Astrocyte (in vitro differentiated cells and primary cell): ENCODE results near the gene ZNF335. TPM values are rescaled to one million over a fixed set of nuclear protein-coding genes. Genes with fewer than 3 reads are reported as not detected.

Source experiments
- DNase-seq: peaks from one replicate; pipeline ENCODE4 v3.0.0-alpha.2; 2010; ENCODE audit warnings: low read depth
- FAIRE-seq: peaks from 2 replicates; lab custom pipeline; 2011; peaks lifted over from hg19 to GRCh38; lab: Jason Lieb, UNC
- H2AFZ ChIP-seq: 2 replicates; pipeline ENCODE4 v1.6.0; 2012; ENCODE audit warnings: low read depth, low read length, inconsistent platforms
- H3K27ac ChIP-seq: 2 replicates; pipeline ENCODE4 v1.5.1; 2011; ENCODE audit warnings: low read depth, low read length, inconsistent platforms
- H3K27me3 ChIP-seq: 2 replicates; pipeline ENCODE4 v1.6.0; 2011; ENCODE audit warnings: low read length, inconsistent platforms; ENCODE audit not compliant: insufficient read depth
- H3K36me3 ChIP-seq: 2 replicates; pipeline ENCODE4 v1.5.1; 2011; ENCODE audit warnings: low read length, inconsistent platforms; ENCODE audit not compliant: insufficient read depth
- H3K4me1 ChIP-seq: 2 replicates; pipeline ENCODE4 v1.5.1; 2011; ENCODE audit warnings: low read length, inconsistent platforms; ENCODE audit not compliant: insufficient read depth
- H3K4me2 ChIP-seq: 2 replicates; pipeline ENCODE4 v1.6.0; 2012; ENCODE audit warnings: low read length, inconsistent platforms
- H3K4me3 ChIP-seq: 2 replicates; pipeline ENCODE4 v1.5.1; 2011; ENCODE audit warnings: low read depth, mild to moderate bottlenecking, low read length, inconsistent platforms; ENCODE audit not compliant: insufficient read depth
- H3K79me2 ChIP-seq: 2 replicates; pipeline ENCODE4 v1.6.0; 2012; ENCODE audit warnings: mild to moderate bottlenecking, low read length, inconsistent platforms; ENCODE audit not compliant: insufficient read depth
- H3K9ac ChIP-seq: 2 replicates; pipeline ENCODE4 v1.6.0; 2012; ENCODE audit warnings: mild to moderate bottlenecking, low read length, inconsistent platforms
- H3K9me3 ChIP-seq: 2 replicates; pipeline ENCODE4 v1.5.1; 2012; ENCODE audit warnings: low read depth, mild to moderate bottlenecking, low read length, inconsistent platforms; ENCODE audit not compliant: insufficient read depth
- H4K20me1 ChIP-seq: 2 replicates; pipeline ENCODE4 v1.6.0; 2012; ENCODE audit warnings: low read length, inconsistent platforms; ENCODE audit not compliant: insufficient read depth
- H3K27ac Mint-ChIP-seq: one replicate; pipeline ENCODE4 v1.8.0; 2021; ENCODE audit warnings: mild to moderate bottlenecking, mixed read lengths; ENCODE audit not compliant: unreplicated experiment
- H3K27me3 Mint-ChIP-seq: one replicate; pipeline ENCODE4 v1.8.0; 2021; ENCODE audit warnings: low read depth, mixed read lengths; ENCODE audit not compliant: unreplicated experiment
- H3K36me3 Mint-ChIP-seq: one replicate; pipeline ENCODE4 v1.8.0; 2021; ENCODE audit warnings: low read depth, mixed read lengths; ENCODE audit not compliant: unreplicated experiment
- H3K4me1 Mint-ChIP-seq: one replicate; pipeline ENCODE4 v1.8.0; 2021; ENCODE audit warnings: low read depth, mixed read lengths; ENCODE audit not compliant: unreplicated experiment
- H3K4me3 Mint-ChIP-seq: one replicate; pipeline ENCODE4 v1.8.0; 2021; ENCODE audit warnings: mild to moderate bottlenecking, moderate library complexity, mixed read lengths; ENCODE audit not compliant: unreplicated experiment
- H3K9me3 Mint-ChIP-seq: one replicate; pipeline ENCODE4 v1.8.0; 2021; ENCODE audit warnings: mild to moderate bottlenecking, mixed read lengths; ENCODE audit not compliant: unreplicated experiment
- CTCF ChIP-seq: IDR thresholded peaks from 2 replicates; pipeline ENCODE4 v1.5.1; 2011; ENCODE audit warnings: low read depth, mild to moderate bottlenecking, inconsistent platforms, low read length, moderate library complexity; ENCODE audit not compliant: insufficient read depth
- EZH2 ChIP-seq: IDR thresholded peaks from 2 replicates; pipeline ENCODE4 v1.6.1; 2012; ENCODE audit warnings: mild to moderate bottlenecking, low read length, inconsistent platforms; ENCODE audit not compliant: insufficient read depth
- total RNA-seq: library from RNA; stranded (reverse); gene quantifications from 2 replicates; pipeline ENCODE4 v1.2.1, GENCODE V29; 2021

ZNF335 gene
- total RNA-seq, 1 donor from 2014 or later = 18.6 TPM

- H3K27ac Mint-ChIP-seq = no peak overlapping the region
These were observed 46.0 kb downstream of the ZNF335 start for GRCh38 chr20:45925821-45926506.

GRCh38 chr20:45924391-45925261 is 47.4 kb downstream of the ZNF335 start:
- no peak for FAIRE-seq
- peaks cover 2% of the 10 kb centered on the region for H3K27me3 Mint-ChIP-seq

More at GRCh38 chr20:45925821-45926506, 46.0 kb downstream of the ZNF335 start:
- Histone ChIP-seq H3K9ac (no peak overlapping the region), H3K27me3 (no peaks in the 10 kb centered on the region), H3K4me1 (no peaks in the 10 kb centered on the region), H3K27ac (no peak overlapping the region), H4K20me1 (no peaks in the 10 kb centered on the region), H3K4me3 (no peak overlapping the region), H3K4me2 (no peak overlapping the region), H3K79me2 (no peaks in the 10 kb centered on the region), H2AFZ (no peak overlapping the region), H3K36me3 (no peaks in the 10 kb centered on the region), H3K9me3 (no peaks in the 10 kb centered on the region)
- Mint-ChIP-seq H3K27me3 (no peaks in the 10 kb centered on the region), H3K4me1 (peaks cover 4% of the 10 kb centered on the region), H3K4me3 (no peak overlapping the region), H3K36me3 (peaks cover 2% of the 10 kb centered on the region), H3K9me3 (no peaks in the 10 kb centered on the region)
- TF ChIP-seq CTCF (no peak), EZH2 (no peak)
- FAIRE-seq = no peak
- DNase-seq = no peak

More at GRCh38 chr20:45924391-45925261, 47.4 kb downstream of the ZNF335 start:
- H3K36me3 ChIP-seq = no peaks in the 10 kb centered on the region
- no peak overlapping the region for H3K9ac ChIP-seq
- Mint-ChIP-seq H3K27ac (peak overlapping the region; percentile 92), H3K9me3 (no peaks in the 10 kb centered on the region), H3K4me1 (peaks cover 11% of the 10 kb centered on the region), H3K36me3 (peaks cover 3% of the 10 kb centered on the region), H3K4me3 (no peak overlapping the region)
- no peaks in the 10 kb centered on the region for H3K9me3 ChIP-seq
- H3K4me2 ChIP-seq = no peak overlapping the region
- no peak overlapping the region for H2AFZ ChIP-seq
- peaks cover 9% of the 10 kb centered on the region for H3K4me1 ChIP-seq
- no peak overlapping the region for H3K4me3 ChIP-seq
- H3K27ac ChIP-seq = no peak overlapping the region
- no peak for DNase-seq
- H3K79me2 ChIP-seq = no peaks in the 10 kb centered on the region
- no peaks in the 10 kb centered on the region for H4K20me1 ChIP-seq
- no peaks in the 10 kb centered on the region for H3K27me3 ChIP-seq
- TF ChIP-seq EZH2 (no peak), CTCF (no peak)
